B cell (primary cell): Measurements from ENCODE around the gene EIF5.

Source experiments
- CTCF ChIP-seq: fragments of 200-600 bp; IDR thresholded peaks from one replicate; pipeline ENCODE4 v1.8.0; 2022; ENCODE audit warnings: antibody characterized with exemption, mild to moderate bottlenecking
- EZH2 ChIP-seq: IDR thresholded peaks from 2 replicates; pipeline ENCODE4 v1.6.1; 2012; ENCODE audit warnings: borderline replicate concordance, low read depth, mild to moderate bottlenecking, moderate library complexity, low read length; ENCODE audit not compliant: insufficient read depth, poor library complexity, severe bottlenecking

- TF ChIP-seq CTCF (no peak), EZH2 (no peak)
These were observed 8.0 kb upstream of the EIF5 start for GRCh38 chr14:103326078-103326477.
